Measurements from ENCODE around the gene OSBPL2.

- no peak for TF ChIP-seq CTCF (conservative IDR thresholded peaks at IDR 0.05; ENCODE audit: low read length)
- TF ChIP-seq EZH2phosphoT487 (IDR thresholded peaks at IDR 0.05; ENCODE audit: borderline replicate concordance, low read depth, low read length): no peak
These were observed 39.4 kb upstream of the OSBPL2 start for GRCh38 chr20:62198931-62199330.

Data from OCI-LY7 (cell line).